ENCODE measurements around the gene RIOK1. TPM values are rescaled to one million over a fixed set of nuclear protein-coding genes. Genes with fewer than 3 reads are reported as not detected.

RIOK1 gene
- total and polyA plus RNA-seq, 2 of the 13 experiments (the other 11 are each of a cell fraction or from before 2014, with no cell fraction given) = 9.4 to 37.8 TPM

DNA sequence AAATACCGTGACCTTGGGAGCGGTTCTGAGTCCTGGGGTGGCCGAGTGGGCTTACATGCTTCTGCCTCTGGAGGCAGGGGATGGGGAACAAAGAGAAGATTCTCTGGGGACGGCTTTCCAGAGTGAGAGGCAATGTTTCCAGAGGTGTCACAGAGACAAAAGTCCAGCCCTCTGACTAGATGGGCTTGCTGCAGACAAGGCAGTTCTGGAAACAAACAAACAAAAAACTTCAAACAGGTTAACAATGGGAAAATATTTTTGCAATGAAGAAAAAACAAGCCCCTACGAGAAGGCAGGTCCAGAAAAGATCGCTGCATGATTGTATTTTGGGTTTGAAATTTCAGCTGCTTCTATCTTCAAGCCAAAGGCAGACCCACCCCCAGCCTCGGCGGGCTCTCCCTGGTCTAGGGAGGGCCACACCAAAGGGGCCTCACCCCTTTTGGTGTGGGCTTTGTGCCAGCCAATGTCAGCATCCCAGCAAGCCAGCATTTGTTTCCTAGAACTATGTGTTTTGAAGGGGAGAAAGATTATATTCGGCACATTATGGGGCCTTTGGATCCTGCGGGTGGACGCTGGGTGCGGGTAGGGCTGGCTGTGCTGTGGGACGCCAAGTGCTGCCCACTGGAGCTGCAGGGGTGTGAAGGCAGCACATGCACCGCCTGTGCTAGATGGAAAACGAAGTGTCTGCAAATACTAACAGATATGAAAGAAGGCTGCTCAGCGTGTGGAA lies 42.9 kb downstream of the RIOK1 start (continued):
- TF ChIP-seq, protein P1, sequence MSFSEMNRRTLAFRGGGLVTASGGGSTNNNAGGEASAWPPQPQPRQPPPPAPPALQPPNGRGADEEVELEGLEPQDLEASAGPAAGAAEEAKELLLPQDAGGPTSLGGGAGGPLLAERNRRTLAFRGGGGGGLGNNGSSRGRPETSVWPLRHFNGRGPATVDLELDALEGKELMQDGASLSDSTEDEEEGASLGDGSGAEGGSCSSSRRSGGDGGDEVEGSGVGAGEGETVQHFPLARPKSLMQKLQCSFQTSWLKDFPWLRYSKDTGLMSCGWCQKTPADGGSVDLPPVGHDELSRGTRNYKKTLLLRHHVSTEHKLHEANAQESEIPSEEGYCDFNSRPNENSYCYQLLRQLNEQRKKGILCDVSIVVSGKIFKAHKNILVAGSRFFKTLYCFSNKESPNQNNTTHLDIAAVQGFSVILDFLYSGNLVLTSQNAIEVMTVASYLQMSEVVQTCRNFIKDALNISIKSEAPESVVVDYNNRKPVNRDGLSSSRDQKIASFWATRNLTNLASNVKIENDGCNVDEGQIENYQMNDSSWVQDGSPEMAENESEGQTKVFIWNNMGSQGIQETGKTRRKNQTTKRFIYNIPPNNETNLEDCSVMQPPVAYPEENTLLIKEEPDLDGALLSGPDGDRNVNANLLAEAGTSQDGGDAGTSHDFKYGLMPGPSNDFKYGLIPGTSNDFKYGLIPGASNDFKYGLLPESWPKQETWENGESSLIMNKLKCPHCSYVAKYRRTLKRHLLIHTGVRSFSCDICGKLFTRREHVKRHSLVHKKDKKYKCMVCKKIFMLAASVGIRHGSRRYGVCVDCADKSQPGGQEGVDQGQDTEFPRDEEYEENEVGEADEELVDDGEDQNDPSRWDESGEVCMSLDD (CRISPR knock-in tag; IDR thresholded peaks at IDR 0.05; ENCODE audit: borderline replicate concordance) = no peak
- 0 out of 2 replicates have a peak, but pooled peaks have one; percentile 54 for TF ChIP-seq KDM5B (CRISPR knock-in tag; IDR thresholded peaks at IDR 0.05; ENCODE audit: borderline replicate concordance)
- TF ChIP-seq MTF2 (CRISPR knock-in tag; IDR thresholded peaks at IDR 0.05; ENCODE audit: borderline replicate concordance) = no peak
- TF ChIP-seq MYC (CRISPR knock-in tag; IDR thresholded peaks at IDR 0.05; ENCODE audit: borderline replicate concordance) = peak; percentile 29; the same call in 1 of the 2 replicates
- TF ChIP-seq, protein P2, sequence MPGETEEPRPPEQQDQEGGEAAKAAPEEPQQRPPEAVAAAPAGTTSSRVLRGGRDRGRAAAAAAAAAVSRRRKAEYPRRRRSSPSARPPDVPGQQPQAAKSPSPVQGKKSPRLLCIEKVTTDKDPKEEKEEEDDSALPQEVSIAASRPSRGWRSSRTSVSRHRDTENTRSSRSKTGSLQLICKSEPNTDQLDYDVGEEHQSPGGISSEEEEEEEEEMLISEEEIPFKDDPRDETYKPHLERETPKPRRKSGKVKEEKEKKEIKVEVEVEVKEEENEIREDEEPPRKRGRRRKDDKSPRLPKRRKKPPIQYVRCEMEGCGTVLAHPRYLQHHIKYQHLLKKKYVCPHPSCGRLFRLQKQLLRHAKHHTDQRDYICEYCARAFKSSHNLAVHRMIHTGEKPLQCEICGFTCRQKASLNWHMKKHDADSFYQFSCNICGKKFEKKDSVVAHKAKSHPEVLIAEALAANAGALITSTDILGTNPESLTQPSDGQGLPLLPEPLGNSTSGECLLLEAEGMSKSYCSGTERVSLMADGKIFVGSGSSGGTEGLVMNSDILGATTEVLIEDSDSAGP (CRISPR knock-in tag; IDR thresholded peaks at IDR 0.05; ENCODE audit: borderline replicate concordance) = peak; percentile 21; the same call in 1 of the 2 replicates
- TF ChIP-seq KLF11 (CRISPR knock-in tag; IDR thresholded peaks at IDR 0.05) = no peak
- no peak for TF ChIP-seq FOXC1 (CRISPR knock-in tag; IDR thresholded peaks at IDR 0.05; ENCODE audit: borderline replicate concordance)
- no peak for TF ChIP-seq SOX13 (IDR thresholded peaks at IDR 0.05)
- peak in 1 of 2 experiments; percentile 31; a peak in 2 of 4 replicates for TF ChIP-seq SOX13 (CRISPR knock-in tag; conservative IDR thresholded peaks at IDR 0.05 in 1 of 2, IDR thresholded peaks at IDR 0.05 in 1 of 2)
- TF ChIP-seq GZF1 (CRISPR knock-in tag; IDR thresholded peaks at IDR 0.05) = no peak
- TF ChIP-seq, protein P3, sequence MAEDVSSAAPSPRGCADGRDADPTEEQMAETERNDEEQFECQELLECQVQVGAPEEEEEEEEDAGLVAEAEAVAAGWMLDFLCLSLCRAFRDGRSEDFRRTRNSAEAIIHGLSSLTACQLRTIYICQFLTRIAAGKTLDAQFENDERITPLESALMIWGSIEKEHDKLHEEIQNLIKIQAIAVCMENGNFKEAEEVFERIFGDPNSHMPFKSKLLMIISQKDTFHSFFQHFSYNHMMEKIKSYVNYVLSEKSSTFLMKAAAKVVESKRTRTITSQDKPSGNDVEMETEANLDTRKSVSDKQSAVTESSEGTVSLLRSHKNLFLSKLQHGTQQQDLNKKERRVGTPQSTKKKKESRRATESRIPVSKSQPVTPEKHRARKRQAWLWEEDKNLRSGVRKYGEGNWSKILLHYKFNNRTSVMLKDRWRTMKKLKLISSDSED (CRISPR knock-in tag; IDR thresholded peaks at IDR 0.05) = 0 out of 2 replicates have a peak, but pooled peaks have one; percentile 30
- TF ChIP-seq, protein P4, sequence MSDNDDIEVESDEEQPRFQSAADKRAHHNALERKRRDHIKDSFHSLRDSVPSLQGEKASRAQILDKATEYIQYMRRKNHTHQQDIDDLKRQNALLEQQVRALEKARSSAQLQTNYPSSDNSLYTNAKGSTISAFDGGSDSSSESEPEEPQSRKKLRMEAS (IDR thresholded peaks at IDR 0.05) = peak; percentile 88
- 0 out of 2 replicates have a peak, but pooled peaks have one; percentile 65 for TF ChIP-seq CBX2 (IDR thresholded peaks at IDR 0.05; ENCODE audit: low read depth, low read length)
- no peak for TF ChIP-seq CBX2 (CRISPR knock-in tag; IDR thresholded peaks at IDR 0.05; ENCODE audit: low read depth)

Measured in HepG2 (cell line).